Measurements from ENCODE around the gene PCGF2. TPM values are rescaled to one million over a fixed set of nuclear protein-coding genes. Genes with fewer than 3 reads are reported as not detected.

The PCGF2 gene
- total RNA-seq, 1 experiment from 2014 or later: 43.9 TPM

GRCh38 chr17:38715216-38715943 is 32.8 kb downstream of the PCGF2 start:
- no peak overlapping the region for H3K4me3 ChIP-seq (ENCODE audit: low read depth in 2 of 2, low read length in 2 of 2)
- no peak for DNase-seq (ENCODE audit: low read depth, low spot score)
- no peaks in the 10 kb centered on the region for H3K27me3 ChIP-seq (ENCODE audit: control insufficient read depth, insufficient read depth, low read length)
- in situ Hi-C loops (cut with HindIII; ENCODE audit: low pct_unique_long_range_greater_than_20kb, low sequenced_read_pairs) (no loop called here), intact Hi-C loops (cut with micrococcal nuclease; ENCODE audit: unreplicated experiment) (no loop called here)
- ATAC-seq: no peak
- H3K4me1 ChIP-seq (ENCODE audit: control insufficient read depth, insufficient read depth, low read length): no peaks in the 10 kb centered on the region
- H3K9me3 ChIP-seq (ENCODE audit: control insufficient read depth, insufficient read depth, low read depth, low read length): no peaks in the 10 kb centered on the region
- H3K36me3 ChIP-seq (ENCODE audit: control insufficient read depth, insufficient read depth, low read length): no peaks in the 10 kb centered on the region
- POLR2A ChIA-PET: no interaction called here
- TF ChIP-seq SIN3A (IDR thresholded peaks at IDR 0.05; ENCODE audit: borderline replicate concordance, insufficient read depth, low read depth, low read length) (no peak), POLR2AphosphoS5 (IDR thresholded peaks at IDR 0.05; ENCODE audit: low read depth, low read length) (no peak), TCF7L2 (IDR thresholded peaks at IDR 0.05; ENCODE audit: low read depth, low read length) (no peak)
- TF ChIP-seq, protein P1, sequence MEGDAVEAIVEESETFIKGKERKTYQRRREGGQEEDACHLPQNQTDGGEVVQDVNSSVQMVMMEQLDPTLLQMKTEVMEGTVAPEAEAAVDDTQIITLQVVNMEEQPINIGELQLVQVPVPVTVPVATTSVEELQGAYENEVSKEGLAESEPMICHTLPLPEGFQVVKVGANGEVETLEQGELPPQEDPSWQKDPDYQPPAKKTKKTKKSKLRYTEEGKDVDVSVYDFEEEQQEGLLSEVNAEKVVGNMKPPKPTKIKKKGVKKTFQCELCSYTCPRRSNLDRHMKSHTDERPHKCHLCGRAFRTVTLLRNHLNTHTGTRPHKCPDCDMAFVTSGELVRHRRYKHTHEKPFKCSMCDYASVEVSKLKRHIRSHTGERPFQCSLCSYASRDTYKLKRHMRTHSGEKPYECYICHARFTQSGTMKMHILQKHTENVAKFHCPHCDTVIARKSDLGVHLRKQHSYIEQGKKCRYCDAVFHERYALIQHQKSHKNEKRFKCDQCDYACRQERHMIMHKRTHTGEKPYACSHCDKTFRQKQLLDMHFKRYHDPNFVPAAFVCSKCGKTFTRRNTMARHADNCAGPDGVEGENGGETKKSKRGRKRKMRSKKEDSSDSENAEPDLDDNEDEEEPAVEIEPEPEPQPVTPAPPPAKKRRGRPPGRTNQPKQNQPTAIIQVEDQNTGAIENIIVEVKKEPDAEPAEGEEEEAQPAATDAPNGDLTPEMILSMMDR (IDR thresholded peaks at IDR 0.05): no peak
- TF ChIP-seq, protein P2, sequence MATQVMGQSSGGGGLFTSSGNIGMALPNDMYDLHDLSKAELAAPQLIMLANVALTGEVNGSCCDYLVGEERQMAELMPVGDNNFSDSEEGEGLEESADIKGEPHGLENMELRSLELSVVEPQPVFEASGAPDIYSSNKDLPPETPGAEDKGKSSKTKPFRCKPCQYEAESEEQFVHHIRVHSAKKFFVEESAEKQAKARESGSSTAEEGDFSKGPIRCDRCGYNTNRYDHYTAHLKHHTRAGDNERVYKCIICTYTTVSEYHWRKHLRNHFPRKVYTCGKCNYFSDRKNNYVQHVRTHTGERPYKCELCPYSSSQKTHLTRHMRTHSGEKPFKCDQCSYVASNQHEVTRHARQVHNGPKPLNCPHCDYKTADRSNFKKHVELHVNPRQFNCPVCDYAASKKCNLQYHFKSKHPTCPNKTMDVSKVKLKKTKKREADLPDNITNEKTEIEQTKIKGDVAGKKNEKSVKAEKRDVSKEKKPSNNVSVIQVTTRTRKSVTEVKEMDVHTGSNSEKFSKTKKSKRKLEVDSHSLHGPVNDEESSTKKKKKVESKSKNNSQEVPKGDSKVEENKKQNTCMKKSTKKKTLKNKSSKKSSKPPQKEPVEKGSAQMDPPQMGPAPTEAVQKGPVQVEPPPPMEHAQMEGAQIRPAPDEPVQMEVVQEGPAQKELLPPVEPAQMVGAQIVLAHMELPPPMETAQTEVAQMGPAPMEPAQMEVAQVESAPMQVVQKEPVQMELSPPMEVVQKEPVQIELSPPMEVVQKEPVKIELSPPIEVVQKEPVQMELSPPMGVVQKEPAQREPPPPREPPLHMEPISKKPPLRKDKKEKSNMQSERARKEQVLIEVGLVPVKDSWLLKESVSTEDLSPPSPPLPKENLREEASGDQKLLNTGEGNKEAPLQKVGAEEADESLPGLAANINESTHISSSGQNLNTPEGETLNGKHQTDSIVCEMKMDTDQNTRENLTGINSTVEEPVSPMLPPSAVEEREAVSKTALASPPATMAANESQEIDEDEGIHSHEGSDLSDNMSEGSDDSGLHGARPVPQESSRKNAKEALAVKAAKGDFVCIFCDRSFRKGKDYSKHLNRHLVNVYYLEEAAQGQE (IDR thresholded peaks at IDR 0.05; ENCODE audit: insufficient read depth in 1 of 2, low read depth in 2 of 2, low read length in 1 of 2): no peak
- CTCF ChIA-PET: no interaction called here
- BruUV-seq (replicated peaks): no TSS peak
- no peak overlapping the region for H3K27ac ChIP-seq (ENCODE audit: low read length)

DNA sequence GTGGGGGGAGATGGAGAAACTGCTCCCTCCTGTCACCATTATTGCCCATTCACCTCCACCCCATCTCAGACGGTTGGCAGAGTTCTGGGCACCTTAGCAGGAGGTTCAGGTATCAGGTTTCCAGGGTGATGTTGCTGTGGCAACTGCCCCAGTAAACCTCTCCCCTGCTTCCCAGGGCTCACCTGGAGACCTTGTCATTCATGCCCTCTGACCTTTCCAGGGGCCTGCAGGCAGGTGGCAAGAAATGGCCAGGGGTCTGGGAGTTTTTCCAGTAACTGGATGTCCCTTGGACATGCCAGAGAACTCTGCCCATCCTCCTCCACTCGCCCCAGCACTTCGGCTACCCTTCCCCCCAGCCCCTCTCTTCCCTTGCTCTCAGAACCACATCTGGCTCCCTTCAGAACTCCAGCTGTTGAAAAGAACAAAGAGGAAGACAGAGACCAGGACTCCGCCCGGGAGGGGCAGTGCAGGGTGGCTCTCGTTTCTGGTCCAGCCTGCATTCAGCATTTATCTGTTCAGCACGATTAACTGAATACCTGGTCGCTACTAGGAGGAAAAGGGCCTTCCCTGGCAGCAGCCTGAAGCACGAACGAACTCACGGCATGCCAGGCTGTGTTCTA is 34.6 kb downstream of the PCGF2 start:
- TF ChIP-seq, protein P1 (IDR thresholded peaks at IDR 0.05): no peak
- no peak for TF ChIP-seq SIN3A (IDR thresholded peaks at IDR 0.05; ENCODE audit: borderline replicate concordance, insufficient read depth, low read depth, low read length)
- TF ChIP-seq POLR2AphosphoS5 (IDR thresholded peaks at IDR 0.05; ENCODE audit: low read depth, low read length): no peak
- no peak for TF ChIP-seq TCF7L2 (IDR thresholded peaks at IDR 0.05; ENCODE audit: low read depth, low read length)
- TF ChIP-seq, protein P2 (IDR thresholded peaks at IDR 0.05; ENCODE audit: insufficient read depth in 1 of 2, low read depth in 2 of 2, low read length in 1 of 2): no peak
- ATAC-seq (no peak), DNase-seq (ENCODE audit: low read depth, low spot score) (no peak)
- Histone ChIP-seq H3K4me1 (ENCODE audit: control insufficient read depth, insufficient read depth, low read length) (no peaks in the 10 kb centered on the region), H3K36me3 (ENCODE audit: control insufficient read depth, insufficient read depth, low read length) (no peaks in the 10 kb centered on the region), H3K4me3 (ENCODE audit: low read depth in 2 of 2, low read length in 2 of 2) (no peak overlapping the region), H3K27ac (ENCODE audit: low read length) (no peak overlapping the region), H3K27me3 (ENCODE audit: control insufficient read depth, insufficient read depth, low read length) (no peaks in the 10 kb centered on the region), H3K9me3 (ENCODE audit: control insufficient read depth, insufficient read depth, low read depth, low read length) (no peaks in the 10 kb centered on the region)
- CTCF ChIA-PET: no interaction called here
- intact Hi-C loops (cut with micrococcal nuclease; ENCODE audit: unreplicated experiment) (no loop called here), in situ Hi-C loops (cut with HindIII; ENCODE audit: low pct_unique_long_range_greater_than_20kb, low sequenced_read_pairs) (no loop called here)
- POLR2A ChIA-PET: no interaction called here
- BruUV-seq (replicated peaks): no TSS peak
